PFSK-1 (cell line): ENCODE data around the gene DENND1B.

Source experiments
- POLR2AphosphoS5 ChIP-seq: IDR thresholded peaks from 2 replicates; pipeline ENCODE4 v1.6.1; 2012; ENCODE audit warnings: low read depth, mild to moderate bottlenecking, control low read depth, low read length, moderate library complexity
- SIN3A ChIP-seq: IDR thresholded peaks from 2 replicates; pipeline ENCODE4 v1.6.1; 2012; ENCODE audit warnings: mild to moderate bottlenecking, low read length, moderate library complexity, borderline replicate concordance; ENCODE audit not compliant: insufficient read depth
- TAF1 ChIP-seq: IDR thresholded peaks from 2 replicates; pipeline ENCODE4 v1.6.1; 2012; ENCODE audit warnings: low read length, control low read depth, borderline replicate concordance; ENCODE audit not compliant: insufficient read depth
- TF ChIP-seq, protein P1 (sequence below), 2 experiments: IDR thresholded peaks; 2 replicates each; pipeline versions ENCODE4 v1.6.1 to v1.8.0; 2011 to 2012; ENCODE audit warnings: low read depth in 2 of 2, low read length in 2 of 2, control low read depth in 1 of 2, inconsistent platforms in 1 of 2, mild to moderate bottlenecking in 1 of 2, moderate library complexity in 1 of 2; ENCODE audit not compliant: insufficient read depth in 1 of 2

GRCh38 chr1:197599789-197600188 lies 175.5 kb downstream of the DENND1B start:
- TF ChIP-seq SIN3A = no peak
- TF ChIP-seq POLR2AphosphoS5 = no peak
- TF ChIP-seq, protein P1, sequence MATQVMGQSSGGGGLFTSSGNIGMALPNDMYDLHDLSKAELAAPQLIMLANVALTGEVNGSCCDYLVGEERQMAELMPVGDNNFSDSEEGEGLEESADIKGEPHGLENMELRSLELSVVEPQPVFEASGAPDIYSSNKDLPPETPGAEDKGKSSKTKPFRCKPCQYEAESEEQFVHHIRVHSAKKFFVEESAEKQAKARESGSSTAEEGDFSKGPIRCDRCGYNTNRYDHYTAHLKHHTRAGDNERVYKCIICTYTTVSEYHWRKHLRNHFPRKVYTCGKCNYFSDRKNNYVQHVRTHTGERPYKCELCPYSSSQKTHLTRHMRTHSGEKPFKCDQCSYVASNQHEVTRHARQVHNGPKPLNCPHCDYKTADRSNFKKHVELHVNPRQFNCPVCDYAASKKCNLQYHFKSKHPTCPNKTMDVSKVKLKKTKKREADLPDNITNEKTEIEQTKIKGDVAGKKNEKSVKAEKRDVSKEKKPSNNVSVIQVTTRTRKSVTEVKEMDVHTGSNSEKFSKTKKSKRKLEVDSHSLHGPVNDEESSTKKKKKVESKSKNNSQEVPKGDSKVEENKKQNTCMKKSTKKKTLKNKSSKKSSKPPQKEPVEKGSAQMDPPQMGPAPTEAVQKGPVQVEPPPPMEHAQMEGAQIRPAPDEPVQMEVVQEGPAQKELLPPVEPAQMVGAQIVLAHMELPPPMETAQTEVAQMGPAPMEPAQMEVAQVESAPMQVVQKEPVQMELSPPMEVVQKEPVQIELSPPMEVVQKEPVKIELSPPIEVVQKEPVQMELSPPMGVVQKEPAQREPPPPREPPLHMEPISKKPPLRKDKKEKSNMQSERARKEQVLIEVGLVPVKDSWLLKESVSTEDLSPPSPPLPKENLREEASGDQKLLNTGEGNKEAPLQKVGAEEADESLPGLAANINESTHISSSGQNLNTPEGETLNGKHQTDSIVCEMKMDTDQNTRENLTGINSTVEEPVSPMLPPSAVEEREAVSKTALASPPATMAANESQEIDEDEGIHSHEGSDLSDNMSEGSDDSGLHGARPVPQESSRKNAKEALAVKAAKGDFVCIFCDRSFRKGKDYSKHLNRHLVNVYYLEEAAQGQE (IDR thresholded peaks at IDR 0.05; ENCODE audit: insufficient read depth in 1 of 2, low read depth in 2 of 2, low read length in 2 of 2) = no peak
- no peak for TF ChIP-seq TAF1
